T1000 (cell line): ENCODE measurements around the gene KLHL41.
"Not testable (repeated sequence)": the region's sequence is repeated elsewhere in the genome, so short reads cannot be mapped to it uniquely, and the experiment has no call there.

Source experiments
- DNase-seq: peaks from one replicate; lab custom pipeline; 2025; ENCODE audit warnings: mixed read lengths; lab: John Stamatoyannopoulos, UW

Gene KLHL41

GRCh38 chr2:169572821-169573159, 63.3 kb downstream of the KLHL41 start:
- no peak for DNase-seq

GRCh38 chr2:169573160-169573973, 63.9 kb downstream of the KLHL41 start, which contains the start of gene FASTKD1:
TSS of gene FASTKD1 (minus strand) at chr2:169573865. CDS start at chr2:169572029, 1,836 bp downstream.
- DNase-seq: peak; percentile 66

GRCh38 chr2:169573974-169574299, 64.4 kb downstream of the KLHL41 start:
- no peak for DNase-seq

GRCh38 chr2:169574539-169574938, 65.0 kb downstream of the KLHL41 start:
- DNase-seq: not testable (repeated sequence)

- not testable (repeated sequence) for DNase-seq
These were observed 65.8 kb downstream of the KLHL41 start for GRCh38 chr2:169575264-169575663.
